ENCODE data around the gene HERC4.

Gene HERC4, protein sequence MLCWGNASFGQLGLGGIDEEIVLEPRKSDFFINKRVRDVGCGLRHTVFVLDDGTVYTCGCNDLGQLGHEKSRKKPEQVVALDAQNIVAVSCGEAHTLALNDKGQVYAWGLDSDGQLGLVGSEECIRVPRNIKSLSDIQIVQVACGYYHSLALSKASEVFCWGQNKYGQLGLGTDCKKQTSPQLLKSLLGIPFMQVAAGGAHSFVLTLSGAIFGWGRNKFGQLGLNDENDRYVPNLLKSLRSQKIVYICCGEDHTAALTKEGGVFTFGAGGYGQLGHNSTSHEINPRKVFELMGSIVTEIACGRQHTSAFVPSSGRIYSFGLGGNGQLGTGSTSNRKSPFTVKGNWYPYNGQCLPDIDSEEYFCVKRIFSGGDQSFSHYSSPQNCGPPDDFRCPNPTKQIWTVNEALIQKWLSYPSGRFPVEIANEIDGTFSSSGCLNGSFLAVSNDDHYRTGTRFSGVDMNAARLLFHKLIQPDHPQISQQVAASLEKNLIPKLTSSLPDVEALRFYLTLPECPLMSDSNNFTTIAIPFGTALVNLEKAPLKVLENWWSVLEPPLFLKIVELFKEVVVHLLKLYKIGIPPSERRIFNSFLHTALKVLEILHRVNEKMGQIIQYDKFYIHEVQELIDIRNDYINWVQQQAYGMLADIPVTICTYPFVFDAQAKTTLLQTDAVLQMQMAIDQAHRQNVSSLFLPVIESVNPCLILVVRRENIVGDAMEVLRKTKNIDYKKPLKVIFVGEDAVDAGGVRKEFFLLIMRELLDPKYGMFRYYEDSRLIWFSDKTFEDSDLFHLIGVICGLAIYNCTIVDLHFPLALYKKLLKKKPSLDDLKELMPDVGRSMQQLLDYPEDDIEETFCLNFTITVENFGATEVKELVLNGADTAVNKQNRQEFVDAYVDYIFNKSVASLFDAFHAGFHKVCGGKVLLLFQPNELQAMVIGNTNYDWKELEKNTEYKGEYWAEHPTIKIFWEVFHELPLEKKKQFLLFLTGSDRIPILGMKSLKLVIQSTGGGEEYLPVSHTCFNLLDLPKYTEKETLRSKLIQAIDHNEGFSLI

GRCh38 chr10:68074775-68075549 lies at the start of gene HERC4:
TSS of gene HERC4 (minus strand) at chr10:68075283. CDS start at chr10:68073108, 2,175 bp downstream.
- peak; percentile 86 for DNase-seq

DNA sequence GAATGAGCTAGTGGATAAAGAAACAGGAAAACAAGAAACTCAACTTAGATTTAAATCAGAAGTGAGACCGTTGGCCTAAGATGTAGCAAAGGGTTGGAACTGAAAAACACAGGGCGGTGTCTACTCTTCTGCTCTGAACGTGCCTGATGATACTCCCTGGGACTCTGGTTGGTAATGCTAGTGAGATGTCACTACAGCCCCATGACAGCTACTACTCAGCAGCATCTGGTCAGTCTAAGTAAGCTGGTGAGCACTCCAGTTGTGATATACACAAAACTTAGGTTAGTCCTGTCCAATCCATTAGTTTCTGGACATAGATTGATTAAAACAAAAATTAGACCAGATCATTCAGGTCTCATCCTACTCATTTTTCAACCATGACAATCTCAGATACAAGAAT lies 49.6 kb upstream of the HERC4 start:
- DNase-seq = no peak

DNA sequence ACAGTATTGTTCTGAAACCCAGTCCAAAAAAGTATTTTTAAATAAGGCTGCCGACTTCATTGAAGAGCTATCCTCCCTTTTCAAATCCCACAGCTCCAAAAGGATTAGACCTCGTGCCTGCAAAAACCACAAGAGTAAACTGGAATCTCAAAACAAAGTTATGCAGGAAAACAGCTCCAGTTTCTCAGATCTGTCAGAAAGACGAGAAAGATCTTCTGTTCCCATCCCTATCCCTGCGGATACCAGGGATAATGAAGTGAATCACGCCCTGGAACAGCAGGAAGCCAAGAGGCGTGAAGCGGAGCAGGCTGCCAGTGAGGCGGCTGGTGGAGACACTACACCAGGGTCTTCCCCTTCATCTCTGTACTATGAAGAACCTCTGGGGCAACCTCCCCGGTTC lies 46.8 kb upstream of the HERC4 start:
- DNase-seq = no peak

DNA sequence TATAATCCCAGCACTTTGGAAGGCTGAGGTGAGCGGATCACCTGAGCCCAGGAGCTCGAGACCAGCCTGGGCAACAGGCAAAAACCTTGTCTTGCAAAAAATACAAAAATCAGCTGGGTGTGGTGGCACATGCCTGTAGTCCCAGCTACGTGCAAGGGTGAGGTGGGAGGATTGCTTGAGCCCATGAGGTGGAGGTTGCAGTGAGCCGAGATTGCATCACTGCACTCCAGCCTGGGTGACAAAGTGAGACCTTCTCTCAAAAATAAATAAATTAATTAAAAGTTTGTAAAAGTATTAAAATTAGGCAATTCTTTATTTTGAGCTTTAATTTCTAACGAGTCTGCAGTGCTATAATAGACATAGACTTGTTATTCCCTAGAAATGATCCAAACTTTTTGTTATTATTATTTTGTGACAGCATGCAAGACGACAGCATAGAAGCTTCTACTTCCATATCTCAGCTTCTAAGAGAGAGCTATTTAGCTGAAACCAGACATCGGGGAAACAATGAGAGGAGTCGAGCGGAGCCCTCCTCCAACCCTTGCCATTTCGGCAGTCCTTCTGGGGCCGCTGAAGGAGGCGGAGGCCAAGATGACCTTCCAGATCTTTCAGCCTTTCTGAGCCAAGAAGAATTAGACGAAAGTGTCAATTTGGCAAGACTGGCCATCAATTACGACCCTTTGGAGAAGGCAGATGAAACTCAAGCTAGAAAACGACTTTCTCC lies 46.1 kb upstream of the HERC4 start:
- no peak for DNase-seq

- no peak for DNase-seq
Observed at GRCh38 chr10:68118657-68119056, 43.6 kb upstream of the HERC4 start.

DNA sequence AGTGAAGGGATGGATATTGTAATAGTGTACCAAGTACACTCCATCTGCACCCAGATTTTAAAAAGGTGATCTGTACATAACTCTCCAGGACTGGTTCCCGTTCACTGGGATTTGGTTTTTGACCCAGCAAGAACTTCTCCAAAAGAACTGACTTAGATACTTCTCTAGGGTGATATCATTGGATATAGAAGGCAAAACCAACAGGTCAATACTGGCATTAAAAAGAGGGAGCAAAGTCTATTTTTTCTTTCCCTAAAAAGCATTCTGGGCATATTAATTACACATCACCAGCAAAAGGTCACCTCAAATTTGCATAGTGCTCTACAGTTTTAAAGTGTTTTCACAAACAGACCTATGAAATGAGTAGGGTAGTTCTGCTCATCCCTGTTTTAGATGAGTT lies 37.8 kb upstream of the HERC4 start:
- no peak for DNase-seq

GRCh38 chr10:68111584-68111983 lies 36.5 kb upstream of the HERC4 start:
- no peak for DNase-seq

- no peak for DNase-seq
Observed at GRCh38 chr10:68110027-68110426, 34.9 kb upstream of the HERC4 start.

- no peak for DNase-seq
Observed at GRCh38 chr10:68109331-68109730, 34.2 kb upstream of the HERC4 start, which contains the start of gene MYPN. TSS of gene MYPN (plus strand) at chr10:68109488. CDS start at chr10:68121439, 11,951 bp downstream.

- DNase-seq = no peak
Observed at GRCh38 chr10:68108653-68109052, 33.6 kb upstream of the HERC4 start.

DNA sequence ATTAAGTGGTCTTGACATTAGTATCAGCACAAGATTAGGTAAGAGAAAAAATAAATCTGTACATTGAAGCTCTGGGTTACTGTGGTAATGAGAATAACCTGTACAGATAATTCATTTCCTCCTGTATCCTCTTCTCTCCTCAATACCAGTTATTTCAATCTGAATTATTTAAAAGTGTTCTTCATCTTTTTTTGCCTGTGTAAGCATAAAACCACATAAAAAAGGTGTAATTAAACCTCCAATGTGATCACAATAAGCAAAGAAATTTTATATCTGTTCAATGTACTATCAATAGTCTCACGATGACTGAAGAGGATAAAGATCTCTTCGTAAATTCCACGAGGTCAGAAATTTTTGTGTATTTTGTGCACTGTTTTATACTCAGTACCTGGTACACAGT lies 33.0 kb upstream of the HERC4 start:
- no peak for DNase-seq

DNA sequence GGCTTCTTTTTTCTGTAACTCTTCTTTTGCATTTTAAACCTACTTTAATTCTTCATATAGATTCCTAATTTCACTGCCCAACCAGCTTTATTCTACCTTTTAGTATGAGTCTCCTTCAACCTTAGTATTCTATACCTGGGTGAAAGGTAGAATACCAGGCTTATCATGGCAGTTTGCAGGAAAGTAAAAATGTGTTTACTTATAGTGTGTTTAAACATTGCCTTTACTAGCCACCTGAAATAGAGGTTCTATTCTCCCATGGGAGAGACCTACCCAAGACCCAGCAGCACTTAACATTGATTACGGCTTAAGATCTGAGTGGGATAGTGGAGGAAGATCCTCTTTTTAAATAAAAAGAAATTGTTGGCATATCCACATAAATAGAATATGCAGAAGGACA lies 32.6 kb upstream of the HERC4 start:
- DNase-seq = no peak

- no peak for DNase-seq
Observed at GRCh38 chr10:68106656-68107055, 31.6 kb upstream of the HERC4 start.

DNA sequence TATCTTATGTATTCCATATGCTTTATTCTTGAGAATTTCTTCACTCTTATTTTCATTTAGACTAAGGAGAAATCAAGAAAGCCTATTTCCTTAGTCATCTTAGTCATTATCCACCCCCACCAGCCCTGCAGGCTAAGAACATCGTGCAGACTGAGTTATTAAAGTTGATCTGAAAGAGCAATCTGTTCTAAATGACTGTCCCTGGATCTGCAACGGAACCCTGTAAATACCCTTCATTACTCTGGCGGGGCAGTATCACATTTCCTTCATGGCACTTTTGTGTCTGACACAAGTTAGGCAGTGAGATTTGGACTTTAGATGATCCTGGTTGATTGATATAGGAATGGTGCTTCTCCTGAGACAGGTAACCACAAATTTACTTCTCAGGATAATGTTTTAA lies 30.7 kb upstream of the HERC4 start:
- no peak for DNase-seq

DNA sequence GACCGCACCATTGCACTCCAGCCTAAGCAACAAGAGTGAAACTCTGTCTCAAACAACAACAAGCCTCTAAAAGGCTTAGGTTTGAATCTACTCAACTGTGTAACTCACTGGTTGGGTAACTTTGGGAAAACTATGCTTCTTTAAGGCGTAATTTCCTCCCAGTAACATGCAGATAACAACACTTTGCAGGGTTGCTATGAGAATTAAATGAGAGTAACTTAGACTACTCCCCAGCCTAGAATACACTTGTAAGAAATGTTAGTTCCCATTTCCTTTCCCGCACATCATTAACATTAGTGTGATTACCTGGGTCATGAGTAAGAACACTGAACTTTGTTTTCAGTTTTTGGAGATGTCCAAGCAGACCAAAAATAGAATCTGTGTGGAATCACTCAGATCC lies 28.8 kb upstream of the HERC4 start:
- no peak for DNase-seq

DNA sequence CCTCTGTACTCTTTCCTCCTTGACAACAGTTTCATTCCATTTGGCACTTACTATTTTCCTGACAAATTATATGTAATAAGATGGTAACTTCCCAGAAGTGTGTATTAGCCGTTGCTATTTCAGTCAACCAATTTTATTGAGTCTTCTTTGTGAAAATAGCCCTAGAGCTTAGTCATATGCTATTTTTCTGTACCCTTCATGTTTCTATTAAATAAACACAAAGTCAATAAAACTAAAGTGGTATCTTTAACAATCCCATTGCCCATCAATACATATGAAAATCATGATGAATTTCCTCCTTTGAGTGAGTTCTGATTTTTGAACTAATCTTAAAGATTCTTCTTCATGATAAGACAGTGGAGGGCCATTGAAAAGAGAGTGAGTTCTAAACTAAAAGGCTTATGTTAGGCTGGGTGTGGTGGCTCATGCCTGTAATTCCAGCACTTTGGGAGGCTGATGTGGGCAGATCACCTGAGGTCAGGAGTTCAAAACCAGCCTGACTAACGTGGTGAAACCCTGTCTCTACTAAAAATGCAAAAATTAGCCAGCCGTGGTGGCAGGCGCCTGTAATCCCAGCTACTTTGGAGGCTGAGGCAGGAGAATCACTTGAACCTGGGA lies 28.3 kb upstream of the HERC4 start:
- DNase-seq = no peak

- DNase-seq = no peak
Observed at GRCh38 chr10:68101066-68101465, 26.0 kb upstream of the HERC4 start.

DNA sequence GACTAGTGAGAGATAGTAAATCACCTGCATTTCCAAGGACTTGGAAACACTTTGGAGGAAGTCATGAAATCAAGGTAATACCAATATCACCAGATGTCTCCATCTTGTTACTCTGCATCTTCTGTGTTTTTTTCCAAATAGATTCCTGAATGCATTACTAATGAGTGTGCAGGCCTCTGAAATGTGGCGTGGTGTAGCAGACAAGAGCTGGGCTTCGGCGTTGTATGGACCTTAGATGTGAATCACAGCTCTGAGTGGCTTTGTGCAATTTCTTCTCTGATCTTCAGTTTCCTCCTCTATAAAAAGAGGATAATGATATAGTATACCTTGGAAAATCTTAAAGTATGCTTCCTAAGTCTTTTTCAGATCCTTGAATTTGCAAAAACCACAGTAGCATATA lies 24.7 kb upstream of the HERC4 start:
- no peak for DNase-seq

DNA sequence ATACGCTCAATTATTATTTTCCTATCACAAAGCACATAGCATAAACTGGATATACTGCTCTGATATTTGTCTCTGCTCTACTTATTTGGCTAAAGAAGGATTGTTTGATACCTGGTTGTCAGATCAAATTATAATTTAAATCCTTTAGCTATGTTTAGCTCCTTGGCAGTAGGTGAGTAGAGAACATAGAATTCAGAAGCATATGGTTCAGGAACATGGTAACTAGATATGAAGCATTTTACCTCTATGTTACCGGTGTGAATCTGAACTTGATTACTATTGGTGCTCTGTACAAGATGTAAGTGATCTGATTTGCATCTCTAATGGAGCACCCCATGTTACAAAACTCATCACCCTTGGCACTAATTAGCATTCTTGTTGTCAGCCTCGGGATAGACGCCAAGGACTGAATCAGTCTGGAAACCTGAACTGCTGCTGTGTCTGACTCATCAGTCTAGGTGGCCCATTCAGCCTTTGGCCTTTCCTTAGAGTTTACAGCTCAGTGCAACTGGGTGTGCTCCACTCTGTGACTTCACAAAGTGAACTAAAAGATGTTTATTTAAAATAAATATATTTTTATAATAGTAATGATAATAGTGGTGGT lies 21.9 kb upstream of the HERC4 start:
- DNase-seq = no peak

DNA sequence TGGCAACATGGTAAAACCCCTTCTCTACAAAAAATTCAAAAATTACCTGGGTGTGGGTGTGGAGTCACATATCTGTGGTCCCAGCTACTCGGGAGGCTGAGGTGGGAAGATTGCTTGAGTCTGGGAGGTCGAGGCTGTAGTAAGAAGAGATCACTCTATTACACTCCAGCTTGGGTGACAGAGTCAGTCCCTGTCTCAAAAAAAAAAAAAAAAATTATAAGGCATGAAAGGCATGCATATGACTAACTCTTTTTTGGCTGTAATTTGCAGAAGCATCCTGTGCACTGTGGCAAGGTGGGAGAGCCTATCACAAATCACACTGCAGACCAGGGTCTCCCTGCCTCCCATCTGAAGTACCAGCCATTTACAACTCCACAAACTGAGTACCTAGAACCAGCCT lies 20.1 kb upstream of the HERC4 start:
- DNase-seq = no peak

- DNase-seq = no peak
Observed at GRCh38 chr10:68092512-68092911, 17.4 kb upstream of the HERC4 start.

All from NCI-H510A (cell line).